SW480 (cell line): ENCODE results near the gene APOBEC3F.
A peak's percentile ranks its signal among the peaks of the same experiment; 100 is the strongest.
"Not testable (repeated sequence)": the region's sequence is repeated elsewhere in the genome, so short reads cannot be mapped to it uniquely, and the experiment has no call there.

Experiments
- DNase-seq: peaks from one replicate; pipeline ENCODE4 v3.0.0-alpha.2; 2016; ENCODE audit warnings: low spot score

Gene APOBEC3F

GRCh38 chr22:39040538-39041296 is at the start of gene APOBEC3F:
APOBEC3F (plus strand) TSS chr22:39040864; CDS start chr22:39040961, 97 bp downstream.
- peak; percentile 53 for DNase-seq

GRCh38 chr22:38992871-38993371 is 47.7 kb upstream of the APOBEC3F start:
- DNase-seq = peak; percentile 53

GRCh38 chr22:38996105-38996504 is 44.6 kb upstream of the APOBEC3F start:
- no peak for DNase-seq

GRCh38 chr22:38997518-38997917 is 43.1 kb upstream of the APOBEC3F start:
- no peak for DNase-seq

GRCh38 chr22:39003165-39003638 is 37.5 kb upstream of the APOBEC3F start:
- peak; percentile 82 for DNase-seq

GRCh38 chr22:39007177-39007576 is 33.5 kb upstream of the APOBEC3F start:
- no peak for DNase-seq

- not testable (repeated sequence) for DNase-seq
Measured at GRCh38 chr22:39008271-39008850, 32.3 kb upstream of the APOBEC3F start.

GRCh38 chr22:39010946-39011345 is 29.7 kb upstream of the APOBEC3F start:
- no peak for DNase-seq

GRCh38 chr22:39012533-39013511 is 27.8 kb upstream of the APOBEC3F start:
- no peak for DNase-seq

GRCh38 chr22:39013561-39013941 is 27.1 kb upstream of the APOBEC3F start:
- not testable (repeated sequence) for DNase-seq

GRCh38 chr22:39013942-39014722 is 26.5 kb upstream of the APOBEC3F start, which contains the start of gene APOBEC3C:
APOBEC3C (plus strand) TSS chr22:39014257; CDS start chr22:39014363, 106 bp downstream.
- DNase-seq = peak; percentile 83

GRCh38 chr22:39014723-39015121 is 25.9 kb upstream of the APOBEC3F start:
- DNase-seq = not testable (repeated sequence)

- no peak for DNase-seq
Measured at GRCh38 chr22:39016592-39016991, 24.1 kb upstream of the APOBEC3F start.

GRCh38 chr22:39017596-39018365 is 22.9 kb upstream of the APOBEC3F start:
- DNase-seq = no peak

GRCh38 chr22:39020021-39020651 is 20.5 kb upstream of the APOBEC3F start:
- DNase-seq = not testable (repeated sequence)

GRCh38 chr22:39021552-39022250 is 19.0 kb upstream of the APOBEC3F start:
- DNase-seq = no peak

- DNase-seq = no peak
Measured at GRCh38 chr22:39024519-39025308, 15.9 kb upstream of the APOBEC3F start.

GRCh38 chr22:39026509-39027150 is 14.0 kb upstream of the APOBEC3F start:
- no peak for DNase-seq
